ENCODE results near the gene UBC. TPM values are rescaled to one million over a fixed set of nuclear protein-coding genes. Genes with fewer than 3 reads are reported as not detected.

The UBC gene
- total RNA-seq, result 1,000 to 10,000 TPM; 1,220 to 2,129 (median 1,369) TPM

DNA sequence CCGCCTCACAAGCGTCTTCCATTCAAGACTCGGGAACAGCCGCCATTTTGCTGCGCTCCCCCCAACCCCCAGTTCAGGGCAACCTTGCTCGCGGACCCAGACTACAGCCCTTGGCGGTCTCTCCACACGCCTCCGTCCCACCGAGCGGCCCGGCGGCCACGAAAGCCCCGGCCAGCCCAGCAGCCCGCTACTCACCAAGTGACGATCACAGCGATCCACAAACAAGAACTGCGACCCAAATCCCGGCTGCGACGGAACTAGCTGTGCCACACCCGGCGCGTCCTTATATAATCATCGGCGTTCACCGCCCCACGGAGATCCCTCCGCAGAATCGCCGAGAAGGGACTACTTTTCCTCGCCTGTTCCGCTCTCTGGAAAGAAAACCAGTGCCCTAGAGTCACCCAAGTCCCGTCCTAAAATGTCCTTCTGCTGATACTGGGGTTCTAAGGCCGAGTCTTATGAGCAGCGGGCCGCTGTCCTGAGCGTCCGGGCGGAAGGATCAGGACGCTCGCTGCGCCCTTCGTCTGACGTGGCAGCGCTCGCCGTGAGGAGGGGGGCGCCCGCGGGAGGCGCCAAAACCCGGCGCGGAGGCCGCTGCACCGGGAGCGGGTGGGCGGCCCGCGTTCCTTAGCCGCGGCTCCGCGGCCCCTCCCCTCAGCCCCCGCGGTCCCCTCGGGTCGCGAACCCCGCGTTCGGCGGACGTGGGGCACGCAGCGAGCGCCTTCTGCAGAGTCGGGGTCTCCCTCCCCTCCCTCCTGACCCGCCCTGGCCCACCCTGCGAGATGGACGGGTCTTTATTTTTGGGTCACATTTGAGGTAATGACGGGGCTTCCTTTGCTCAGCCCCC is at the start of gene UBC:
Gene UBC, minus strand, starts transcription at position 259 of the 847 bp plus-strand sequence. CDS start 879 bp downstream, outside the sequence.
- DNase-seq (ENCODE audit: low spot score) (peak; percentile 90), ATAC-seq (ENCODE audit: low FRiP score) (peak; percentile 42)
- TF ChIP-seq, protein P1, sequence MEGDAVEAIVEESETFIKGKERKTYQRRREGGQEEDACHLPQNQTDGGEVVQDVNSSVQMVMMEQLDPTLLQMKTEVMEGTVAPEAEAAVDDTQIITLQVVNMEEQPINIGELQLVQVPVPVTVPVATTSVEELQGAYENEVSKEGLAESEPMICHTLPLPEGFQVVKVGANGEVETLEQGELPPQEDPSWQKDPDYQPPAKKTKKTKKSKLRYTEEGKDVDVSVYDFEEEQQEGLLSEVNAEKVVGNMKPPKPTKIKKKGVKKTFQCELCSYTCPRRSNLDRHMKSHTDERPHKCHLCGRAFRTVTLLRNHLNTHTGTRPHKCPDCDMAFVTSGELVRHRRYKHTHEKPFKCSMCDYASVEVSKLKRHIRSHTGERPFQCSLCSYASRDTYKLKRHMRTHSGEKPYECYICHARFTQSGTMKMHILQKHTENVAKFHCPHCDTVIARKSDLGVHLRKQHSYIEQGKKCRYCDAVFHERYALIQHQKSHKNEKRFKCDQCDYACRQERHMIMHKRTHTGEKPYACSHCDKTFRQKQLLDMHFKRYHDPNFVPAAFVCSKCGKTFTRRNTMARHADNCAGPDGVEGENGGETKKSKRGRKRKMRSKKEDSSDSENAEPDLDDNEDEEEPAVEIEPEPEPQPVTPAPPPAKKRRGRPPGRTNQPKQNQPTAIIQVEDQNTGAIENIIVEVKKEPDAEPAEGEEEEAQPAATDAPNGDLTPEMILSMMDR (IDR thresholded peaks at IDR 0.05), result peak in 1 of 3 donors; percentile 8

DNA sequence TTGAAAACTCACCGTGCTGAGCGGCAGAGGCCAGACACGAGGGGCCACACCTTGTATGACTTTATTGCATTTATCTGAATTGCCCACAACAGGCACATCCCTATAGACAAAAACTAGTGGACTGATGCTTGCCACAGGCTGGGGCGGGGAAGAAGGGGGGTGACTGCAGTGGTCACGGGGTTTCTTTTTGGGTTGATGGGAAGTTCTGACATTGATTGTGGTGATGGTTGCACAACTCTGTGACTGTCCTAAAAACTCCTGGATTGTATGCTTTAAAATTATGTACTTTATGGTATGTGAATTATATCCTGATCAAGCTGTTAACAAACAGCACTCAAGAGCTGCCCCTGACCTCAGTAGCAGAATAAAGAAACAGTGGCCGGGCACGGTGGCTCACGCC is 48.8 kb upstream of the UBC start:
- ATAC-seq (ENCODE audit: low FRiP score), result no peak
- TF ChIP-seq, protein P1 (IDR thresholded peaks at IDR 0.05), result no peak

DNA sequence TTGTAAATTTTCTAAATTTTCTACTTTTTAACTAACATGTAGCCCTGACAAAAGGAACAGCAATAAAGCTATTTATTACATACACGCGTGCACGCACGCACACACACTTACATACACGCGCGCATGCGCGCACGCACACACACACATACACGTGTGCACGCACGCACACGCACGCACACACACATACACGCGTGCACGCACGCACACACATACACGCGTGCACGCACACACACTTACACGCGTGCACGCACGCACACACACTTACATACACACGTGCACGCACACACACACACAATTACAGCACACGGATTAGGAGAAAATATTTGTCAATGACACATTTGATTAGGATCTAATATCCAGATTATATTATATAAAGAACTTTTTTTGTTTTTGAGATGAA is 46.6 kb upstream of the UBC start:
- ATAC-seq (ENCODE audit: low FRiP score), result no peak
- TF ChIP-seq, protein P1 (IDR thresholded peaks at IDR 0.05), result no peak

More for the DNA sequence above, 48.8 kb upstream of the UBC start:
- DNase-seq (ENCODE audit: low spot score), result no peak

DNA sequence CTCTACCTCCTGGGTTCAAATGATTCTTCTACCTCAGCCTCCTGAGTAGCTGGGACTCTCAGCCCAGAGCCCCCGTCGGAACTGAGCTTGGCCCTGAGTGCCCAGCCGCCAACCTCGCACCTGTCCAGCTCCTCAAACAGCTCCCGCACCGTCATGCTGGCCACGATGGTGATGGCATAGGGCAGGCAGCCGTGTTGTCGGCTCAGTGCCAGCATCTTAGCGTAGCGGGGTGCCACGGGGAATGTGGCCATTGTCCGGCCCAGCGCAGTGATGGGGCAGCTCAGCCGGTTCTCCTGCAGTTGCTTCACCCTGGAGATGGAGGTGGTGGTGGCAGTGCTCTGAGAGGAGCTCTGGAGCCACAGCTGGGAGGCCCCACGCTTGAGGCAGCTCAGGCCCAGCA is 42.1 kb upstream of the UBC start:
- DNase-seq (ENCODE audit: low spot score), result no peak
- ATAC-seq (ENCODE audit: low FRiP score), result no peak
- TF ChIP-seq, protein P1 (IDR thresholded peaks at IDR 0.05), result no peak

More for the DNA sequence above, 46.6 kb upstream of the UBC start:
- no peak for DNase-seq (ENCODE audit: low spot score)

DNA sequence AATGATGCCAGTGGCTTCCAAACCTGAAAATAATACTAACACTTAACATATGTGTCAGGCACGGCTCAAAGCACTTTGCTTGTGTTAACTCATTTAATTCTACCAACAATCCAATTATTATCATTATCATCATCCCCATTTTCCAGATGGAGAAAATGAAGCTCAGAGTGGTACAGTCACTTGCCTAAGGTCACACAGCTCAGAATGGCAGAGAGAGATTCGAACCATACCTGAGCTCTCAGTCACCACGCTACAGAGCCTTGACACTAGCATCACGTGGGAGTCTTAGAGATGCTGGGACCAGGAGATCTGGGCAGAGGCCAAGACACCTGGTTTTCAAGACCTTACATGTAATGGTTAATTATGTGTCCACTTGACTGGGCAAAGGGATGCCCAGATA is 40.3 kb upstream of the UBC start:
- DNase-seq (ENCODE audit: low spot score) (no peak), ATAC-seq (ENCODE audit: low FRiP score) (no peak)
- TF ChIP-seq, protein P1 (IDR thresholded peaks at IDR 0.05), result no peak

DNA sequence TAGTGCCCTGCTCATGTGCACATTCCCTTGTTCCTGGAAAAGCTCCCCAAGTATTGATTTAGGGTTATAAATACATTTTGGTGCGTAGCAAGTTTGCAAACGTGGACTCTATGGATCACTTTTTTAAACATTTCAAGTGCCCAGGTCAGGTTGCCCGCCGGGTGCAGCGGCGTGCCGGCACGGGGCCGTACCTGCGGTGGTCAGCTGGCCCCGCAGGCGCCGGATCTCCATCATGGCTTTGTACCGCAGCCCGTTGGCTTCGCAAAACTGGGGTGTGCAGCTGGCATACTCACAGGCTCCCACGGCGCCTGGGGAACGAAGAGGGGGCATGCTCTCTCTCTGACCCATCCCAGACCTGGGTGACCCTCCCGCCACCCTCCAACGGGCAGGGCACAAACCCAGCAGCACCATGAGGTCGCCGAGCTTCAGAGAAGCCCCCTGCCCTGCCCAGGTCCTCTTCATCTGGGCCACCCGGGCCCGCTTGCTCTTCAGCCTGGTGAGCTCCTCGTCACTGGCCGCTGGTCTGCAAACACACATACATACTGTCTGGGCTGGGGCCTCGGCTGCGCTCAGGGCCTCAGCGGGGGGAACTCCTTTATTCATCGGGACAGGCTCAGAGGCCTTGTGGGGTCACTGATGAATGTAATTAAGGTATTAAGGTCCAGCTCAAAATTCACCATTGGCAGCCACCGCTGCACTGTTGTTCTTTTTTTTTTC is 39.4 kb upstream of the UBC start:
- TF ChIP-seq, protein P1 (IDR thresholded peaks at IDR 0.05), result no peak
- ATAC-seq (ENCODE audit: low FRiP score), result no peak

More for the DNA sequence above, 39.4 kb upstream of the UBC start:
- no peak for DNase-seq (ENCODE audit: low spot score)
